GM21825 (cell line): ENCODE results near the gene TGM4.

Source experiments
- ATAC-seq: cut with Tn5 transposase; IDR thresholded peaks from one replicate; pipeline ENCODE4 v1.9.1; 2021; ENCODE audit warnings: mild to moderate bottlenecking, moderate library complexity; ENCODE audit not compliant: unreplicated experiment

TGM4 gene

GRCh38 chr3:44913868-44914468 lies 39.6 kb downstream of the TGM4 start:
- ATAC-seq: no peak

- ATAC-seq: no peak
Measured at GRCh38 chr3:44914936-44915335, 40.5 kb downstream of the TGM4 start.

- ATAC-seq: no peak
Measured at GRCh38 chr3:44915702-44916438, 41.5 kb downstream of the TGM4 start.

- no peak for ATAC-seq
Measured at GRCh38 chr3:44918087-44918486, 43.7 kb downstream of the TGM4 start.

- ATAC-seq: no peak
Measured at GRCh38 chr3:44918581-44918980, 44.2 kb downstream of the TGM4 start.

- ATAC-seq: no peak
Measured at GRCh38 chr3:44920081-44920480, 45.7 kb downstream of the TGM4 start.

- no peak for ATAC-seq
Measured at GRCh38 chr3:44923632-44924456, 49.4 kb downstream of the TGM4 start.

GRCh38 chr3:44924457-44925084 lies 50.2 kb downstream of the TGM4 start:
- no peak for ATAC-seq

GRCh38 chr3:44926172-44926571 lies 51.8 kb downstream of the TGM4 start:
- ATAC-seq: no peak

GRCh38 chr3:44926921-44927320 lies 52.5 kb downstream of the TGM4 start:
- ATAC-seq: no peak

- no peak for ATAC-seq
Measured at GRCh38 chr3:44927371-44927770, 53.0 kb downstream of the TGM4 start.

- no peak for ATAC-seq
Measured at GRCh38 chr3:44929782-44930181, 55.4 kb downstream of the TGM4 start.

GRCh38 chr3:44930911-44931310 lies 56.5 kb downstream of the TGM4 start:
- no peak for ATAC-seq

- no peak for ATAC-seq
Measured at GRCh38 chr3:44931791-44932190, 57.4 kb downstream of the TGM4 start.

- no peak for ATAC-seq
Measured at GRCh38 chr3:44932271-44932670, 57.9 kb downstream of the TGM4 start.

GRCh38 chr3:44932986-44933944 lies 58.9 kb downstream of the TGM4 start:
- no peak for ATAC-seq

- no peak for ATAC-seq
Measured at GRCh38 chr3:44939581-44940036, 65.2 kb downstream of the TGM4 start.

GRCh38 chr3:44942202-44942921 lies 68.0 kb downstream of the TGM4 start:
- ATAC-seq: no peak

- no peak for ATAC-seq
Measured at GRCh38 chr3:44948239-44948638, 73.8 kb downstream of the TGM4 start.
